K562 (cell line): ENCODE data around the gene YPEL1. TPM values are rescaled to one million over a fixed set of nuclear protein-coding genes. Genes with fewer than 3 reads are reported as not detected.

ENCODE experiments used
- ATAC-seq: fragments of 200-7000 bp; cut with Tn5 transposase; 3 replicates; pipeline ENCODE4 v1.9.1; 2020; ENCODE audit warnings: moderate library complexity
- BruUV-seq: library from RNA; stranded (reverse); fragments of 400-500 nt; replicated peaks from 2 replicates; lab custom pipeline; 2021; lab: Mats Ljungman, UMichigan
- CTCF ChIA-PET: fragments of 300-600 bp; formaldehyde crosslinking; extraction: SDS; loops from one replicate; lab custom pipeline; 2021; ENCODE audit warnings: low intra/inter-chr PET ratio; lab: Yijun Ruan, JAX
- POLR2A ChIA-PET: fragments of 300-600, 350-650 bp; sonication (Branson Sonifier 250); formaldehyde crosslinking; extraction: SDS; loops from one replicate; lab custom pipeline; 2021; ENCODE audit warnings: antibody characterized with exemption, inconsistent platforms; lab: Yijun Ruan, JAX
- DNase-seq, 4 experiments: peaks; one replicate each; pipeline versions ENCODE4 v3.0.0 to v3.0.0-alpha.2; 2011 to 2018; ENCODE audit warnings: low spot score in 3 of 4, mixed read lengths in 3 of 4; ENCODE audit errors: extremely low read depth in 1 of 4
- FAIRE-seq: peaks from 2 replicates; lab custom pipeline; 2011; peaks lifted over from hg19 to GRCh38; lab: Jason Lieb, UNC
- H2AFZ ChIP-seq: 2 replicates; pipeline ENCODE4 v1.6.0; 2011; ENCODE audit warnings: low read depth, low read length, control low read depth, inconsistent platforms
- H3K27ac ChIP-seq: fragments of 200-600 bp; 3 replicates; pipeline ENCODE4 v1.8.0; 2011; ENCODE audit warnings: low read depth, mild to moderate bottlenecking, control low read depth, inconsistent platforms, low read length, moderate library complexity, mixed read lengths; ENCODE audit errors: extremely low read depth
- H3K27me3 ChIP-seq, 2 experiments: fragments of 300-600 bp in 1 of 2; 2 replicates in 1 of 2; 3 replicates in 1 of 2; pipeline versions ENCODE4 v1.6.0 to v1.8.0; 2011; ENCODE audit warnings: inconsistent platforms in 2 of 2, low read length in 2 of 2, mild to moderate bottlenecking in 1 of 2, mixed read lengths in 1 of 2, moderate library complexity in 1 of 2; ENCODE audit not compliant: control insufficient read depth in 2 of 2, insufficient read depth in 2 of 2
- H3K36me3 ChIP-seq: fragments of 300-600 bp; 3 replicates; pipeline ENCODE4 v1.8.0; 2011; ENCODE audit warnings: mild to moderate bottlenecking, low read length, inconsistent platforms; ENCODE audit not compliant: control insufficient read depth, insufficient read depth
- H3K4me1 ChIP-seq, 2 experiments: fragments of 200-600 bp in 1 of 2; replicated peaks in 1 of 2; 2 replicates in 1 of 2; 3 replicates in 1 of 2; pipeline versions ENCODE4 v1.5.1 to v1.8.0; 2011; ENCODE audit warnings: inconsistent platforms in 2 of 2, low read length in 2 of 2, mild to moderate bottlenecking in 1 of 2, mixed read lengths in 1 of 2, moderate library complexity in 1 of 2; ENCODE audit not compliant: control insufficient read depth in 2 of 2, insufficient read depth in 2 of 2
- H3K4me2 ChIP-seq: 2 replicates; pipeline ENCODE4 v1.6.1; 2011; ENCODE audit warnings: low read length, control low read depth, inconsistent platforms, mixed read lengths; ENCODE audit not compliant: insufficient read depth
- H3K4me3 ChIP-seq: fragments of 200-600 bp; sonication (generic), shearing (Covaris generic); 2 replicates; pipeline ENCODE4 v1.5.1; 2016; ENCODE audit warnings: control low read depth, inconsistent platforms
- H3K79me2 ChIP-seq: fragments of 200-600 bp; 3 replicates; pipeline ENCODE4 v1.8.0; 2011; ENCODE audit warnings: low read length, inconsistent platforms; ENCODE audit not compliant: control insufficient read depth, insufficient read depth
- H3K9ac ChIP-seq, 2 experiments: 2 replicates each; pipeline versions ENCODE4 v1.6.0 to v1.6.1; 2011; ENCODE audit warnings: low read depth in 2 of 2, low read length in 2 of 2, control low read depth in 1 of 2, inconsistent platforms in 1 of 2, mild to moderate bottlenecking in 1 of 2, mixed read lengths in 1 of 2; ENCODE audit not compliant: insufficient read depth in 1 of 2
- H3K9me1 ChIP-seq: one replicate; pipeline ENCODE4 v1.6.0; 2011; ENCODE audit warnings: inconsistent platforms, mild to moderate bottlenecking, low read length, moderate library complexity; ENCODE audit not compliant: control insufficient read depth, insufficient read depth
- H3K9me3 ChIP-seq: replicated peaks from 2 replicates; pipeline ENCODE4 v1.5.1; 2011; ENCODE audit warnings: low read depth, low read length, inconsistent platforms; ENCODE audit not compliant: control insufficient read depth, insufficient read depth
- H4K20me1 ChIP-seq: replicated peaks from 2 replicates; pipeline ENCODE4 v1.6.1; 2011; ENCODE audit warnings: low read length, inconsistent platforms, mixed read lengths; ENCODE audit not compliant: control insufficient read depth, insufficient read depth
- BDP1 ChIP-seq: IDR thresholded peaks from 3 replicates; pipeline ENCODE4 v1.6.1; 2011; ENCODE audit not compliant: insufficient read length, insufficient read depth
- CBX2 ChIP-seq: fragments of 200-600 bp; sonication (generic); IDR thresholded peaks from one replicate; pipeline ENCODE4 v1.6.1; 2012; ENCODE audit warnings: mild to moderate bottlenecking, low read length, inconsistent platforms; ENCODE audit not compliant: insufficient read depth, poor library complexity, severe bottlenecking
- EP400 ChIP-seq: fragments of 450-650 bp; IDR thresholded peaks from 2 replicates; pipeline ENCODE4 v1.6.1; 2017; ENCODE audit warnings: antibody characterized with exemption, mild to moderate bottlenecking, moderate library complexity
- HEY1 ChIP-seq: fragments of 250-450 bp; sonication (Bioruptor Pico); IDR thresholded peaks from 2 replicates; pipeline ENCODE4 v1.5.0; 2020; ENCODE audit warnings: mild to moderate bottlenecking, moderate library complexity, borderline replicate concordance
- JUND ChIP-seq, 2 experiments: IDR thresholded peaks; 2 replicates in 1 of 2; 3 replicates in 1 of 2; pipeline ENCODE4 v1.6.1; 2011; ENCODE audit warnings: borderline replicate concordance in 2 of 2, low read depth in 2 of 2, low read length in 2 of 2, improper control_type of control experiment in 1 of 2, missing biosample characterization in 1 of 2, missing genetic modification characterization in 1 of 2, missing genetic modification reagents in 1 of 2
- MYBL2 ChIP-seq, 2 experiments: fragments of 450-650 bp in 1 of 2; sonication (generic) in 1 of 2; formaldehyde crosslinking in 1 of 2; IDR thresholded peaks; 2 replicates each; pipeline versions ENCODE4 v1.6.1 to v1.8.1; 2017 to 2022; ENCODE audit warnings: borderline replicate concordance in 1 of 2, inconsistent platforms in 1 of 2, low read depth in 1 of 2, mild to moderate bottlenecking in 1 of 2, missing genetic modification reagents in 1 of 2, moderate library complexity in 1 of 2
- RFX5 ChIP-seq: IDR thresholded peaks from 2 replicates; pipeline ENCODE4 v1.6.1; 2011; ENCODE audit warnings: low read depth, mild to moderate bottlenecking, improper control_type of control experiment, low read length
- WGBS: fragments of 100-300 bp; shearing (Covaris generic); methylation state at CpG from one replicate; pipeline ENCODE4 v1.1.6; 2016; ENCODE audit warnings: low coverage, mixed read lengths; ENCODE audit not compliant: insufficient coverage; ENCODE audit errors: missing lambda C conversion rate; 5-methylcytosine and 5-hydroxymethylcytosine counted together
- in situ Hi-C: fragments of 300-500 bp; cut with MboI; formaldehyde crosslinking; loops from 4 replicates; pipeline ENCODE4 v1.15.0; 2018; ENCODE audit warnings: inconsistent platforms, mixed read lengths
- intact Hi-C: fragments of 100-400 bp; cut with micrococcal nuclease; formaldehyde crosslinking; loops from 2 replicates; pipeline ENCODE4 v1.14.2; 2022
- polyA plus RNA-seq, 8 experiments: library from polyadenylated mRNA; depleted of rRNA in 4 of 8; stranded (reverse) in 5 of 8; unstranded in 3 of 8; fragments of >200 nt; fragmentation: Nextera tagmentation in 2 of 8; fragmentation: Illumina TruSeq in 1 of 8; extraction: Ambion mirVana in 2 of 8; extraction: Trizol in 1 of 8; gene quantifications; 2 replicates each; pipeline versions ENCODE4 v1.2.1 to v1.2.3, GENCODE V29; 2011 to 2014; ENCODE audit warnings: inconsistent platforms in 1 of 8, missing spikeins in 1 of 8
- total RNA-seq, 7 experiments: library from RNA; depleted of rRNA in 6 of 7; stranded (reverse); fragments of >200 nt in 6 of 7; fragmentation: Illumina TruSeq in 2 of 7; extraction: Trizol in 2 of 7; gene quantifications; 2 replicates each; pipeline versions ENCODE4 v1.2.1 to v1.2.3, GENCODE V29; 2011 to 2021; ENCODE audit warnings: low replicate concordance in 1 of 7
- TF ChIP-seq, protein P1 (sequence below): fragments of 250-450 bp; sonication (Bioruptor Pico); IDR thresholded peaks from 2 replicates; pipeline ENCODE4 v1.8.0; 2022; ENCODE audit warnings: inconsistent platforms
- TF ChIP-seq, protein P2 (sequence below): sonication (generic); formaldehyde crosslinking; IDR thresholded peaks from 2 replicates; pipeline ENCODE4 v1.8.1; 2023; ENCODE audit warnings: mild to moderate bottlenecking, missing genetic modification reagents

Gene YPEL1
- total and polyA plus RNA-seq, 9 of the 15 experiments (the other 6 are each of a cell fraction or from before 2014, with no cell fraction given) = 0.07 to 2.2 (median 0.46) TPM

DNA sequence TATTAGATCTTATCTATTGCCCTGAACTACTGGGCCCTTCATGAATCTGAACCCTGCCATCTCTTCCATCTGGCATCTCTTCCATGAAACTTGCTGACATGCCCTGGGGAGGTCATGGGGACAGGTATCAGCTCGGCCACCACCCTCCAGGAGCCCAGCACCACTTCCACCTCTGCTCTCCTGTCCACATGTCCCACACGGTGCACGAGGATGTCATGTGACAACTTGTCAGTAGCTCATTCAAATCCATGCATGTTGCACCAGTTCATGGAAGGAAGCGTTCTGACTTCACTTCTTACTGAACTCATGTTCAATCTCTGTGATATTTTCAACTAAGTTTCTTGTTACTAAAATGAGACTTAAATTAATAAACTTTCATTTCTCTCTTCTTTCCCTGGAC is 16.6 kb downstream of the YPEL1 start (continued):
- TF ChIP-seq HEY1 (CRISPR knock-in tag) (no peak), EP400 (no peak), BDP1 (no peak), CBX2 (peak; percentile 52), MYBL2 (IDR thresholded peaks at IDR 0.05; ENCODE audit: low read depth) (no peak), MYBL2 (CRISPR knock-in tag; IDR thresholded peaks at IDR 0.05; ENCODE audit: borderline replicate concordance) (no peak)

DNA sequence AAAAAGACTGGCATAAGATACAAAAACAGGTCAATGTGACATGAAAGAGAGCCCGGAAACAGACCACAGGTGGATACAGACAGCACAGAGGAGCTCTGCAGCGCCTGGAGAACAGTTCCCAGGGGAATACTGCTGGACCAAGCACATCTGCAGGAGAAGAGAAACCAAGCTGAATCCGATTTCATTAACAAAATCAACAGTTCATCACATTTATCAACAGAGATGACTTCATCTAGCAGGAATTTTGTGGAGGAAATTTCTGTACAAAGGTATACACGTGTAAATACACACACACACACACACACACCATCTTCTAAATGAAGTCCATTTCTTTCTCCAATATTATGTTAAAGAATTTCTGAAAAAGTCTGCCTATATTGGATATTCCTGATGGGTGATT is 17.1 kb downstream of the YPEL1 start:
- Histone ChIP-seq H3K4me1 (peaks cover under 1 to 10% of the 10 kb centered on the region in 2 experiments; a peak in 4 of 5 replicates), H4K20me1 (peaks cover 24% of the 10 kb centered on the region), H3K4me2 (no peak overlapping the region), H3K9me3 (no peaks in the 10 kb centered on the region), H3K4me3 (no peak overlapping the region), H3K27me3 (peaks cover 36 to 56% of the 10 kb centered on the region in 2 experiments), H3K9ac (no peak overlapping the region), H3K79me2 (no peaks in the 10 kb centered on the region), H3K36me3 (no peaks in the 10 kb centered on the region), H3K9me1 (no peaks in the 10 kb centered on the region), H2AFZ (no peak overlapping the region), H3K27ac (no peak overlapping the region)
- 3% methylated on average over 4 of the region's 4 CpGs for WGBS
- POLR2A ChIA-PET = interaction anchor here (0.6 to 5.0 kb wide), 24 partner anchors 9 to 802 kb away, joined by 3 to 53 read pairs (median 4); partner anchors contain the start of genes YPEL1 and ZNF280A
- no peak for FAIRE-seq
- CTCF ChIA-PET = interaction anchor here (0.9 to 12.1 kb wide), 2 partner anchors 29 to 220 kb away, joined by 4 to 609 read pairs; no protein-coding TSS in a partner anchor
- in situ Hi-C loops (loop anchor here (5.0 kb wide), 1 partner anchor 1021 kb away; no protein-coding TSS in a partner anchor), intact Hi-C loops (no loop called here)
- TF ChIP-seq, protein P1, sequence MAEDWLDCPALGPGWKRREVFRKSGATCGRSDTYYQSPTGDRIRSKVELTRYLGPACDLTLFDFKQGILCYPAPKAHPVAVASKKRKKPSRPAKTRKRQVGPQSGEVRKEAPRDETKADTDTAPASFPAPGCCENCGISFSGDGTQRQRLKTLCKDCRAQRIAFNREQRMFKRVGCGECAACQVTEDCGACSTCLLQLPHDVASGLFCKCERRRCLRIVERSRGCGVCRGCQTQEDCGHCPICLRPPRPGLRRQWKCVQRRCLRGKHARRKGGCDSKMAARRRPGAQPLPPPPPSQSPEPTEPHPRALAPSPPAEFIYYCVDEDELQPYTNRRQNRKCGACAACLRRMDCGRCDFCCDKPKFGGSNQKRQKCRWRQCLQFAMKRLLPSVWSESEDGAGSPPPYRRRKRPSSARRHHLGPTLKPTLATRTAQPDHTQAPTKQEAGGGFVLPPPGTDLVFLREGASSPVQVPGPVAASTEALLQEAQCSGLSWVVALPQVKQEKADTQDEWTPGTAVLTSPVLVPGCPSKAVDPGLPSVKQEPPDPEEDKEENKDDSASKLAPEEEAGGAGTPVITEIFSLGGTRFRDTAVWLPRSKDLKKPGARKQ (CRISPR knock-in tag) = no peak
- TF ChIP-seq RFX5 = 0 out of 2 replicates have a peak, but pooled peaks have one; percentile 11
- TF ChIP-seq JUND (IDR thresholded peaks at IDR 0.05; ENCODE audit: borderline replicate concordance, low read depth, low read length) = 0 out of 2 replicates have a peak, but pooled peaks have one; percentile 22
- TF ChIP-seq JUND (tag; IDR thresholded peaks at IDR 0.05; ENCODE audit: borderline replicate concordance, low read depth, low read length) = no peak
- TF ChIP-seq, protein P2, sequence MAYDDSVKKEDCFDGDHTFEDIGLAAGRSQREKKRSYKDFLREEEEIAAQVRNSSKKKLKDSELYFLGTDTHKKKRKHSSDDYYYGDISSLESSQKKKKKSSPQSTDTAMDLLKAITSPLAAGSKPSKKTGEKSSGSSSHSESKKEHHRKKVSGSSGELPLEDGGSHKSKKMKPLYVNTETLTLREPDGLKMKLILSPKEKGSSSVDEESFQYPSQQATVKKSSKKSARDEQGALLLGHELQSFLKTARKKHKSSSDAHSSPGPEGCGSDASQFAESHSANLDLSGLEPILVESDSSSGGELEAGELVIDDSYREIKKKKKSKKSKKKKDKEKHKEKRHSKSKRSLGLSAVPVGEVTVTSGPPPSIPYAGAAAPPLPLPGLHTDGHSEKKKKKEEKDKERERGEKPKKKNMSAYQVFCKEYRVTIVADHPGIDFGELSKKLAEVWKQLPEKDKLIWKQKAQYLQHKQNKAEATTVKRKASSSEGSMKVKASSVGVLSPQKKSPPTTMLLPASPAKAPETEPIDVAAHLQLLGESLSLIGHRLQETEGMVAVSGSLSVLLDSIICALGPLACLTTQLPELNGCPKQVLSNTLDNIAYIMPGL (CRISPR knock-in tag) = 0 out of 2 replicates have a peak, but pooled peaks have one; percentile 17
- no TSS peak for BruUV-seq
- DNase-seq = peak in 1 of 4 experiments; percentile 42
- no peak for ATAC-seq
